ENCODE results near the gene ABCC12.

Gene ABCC12

DNA sequence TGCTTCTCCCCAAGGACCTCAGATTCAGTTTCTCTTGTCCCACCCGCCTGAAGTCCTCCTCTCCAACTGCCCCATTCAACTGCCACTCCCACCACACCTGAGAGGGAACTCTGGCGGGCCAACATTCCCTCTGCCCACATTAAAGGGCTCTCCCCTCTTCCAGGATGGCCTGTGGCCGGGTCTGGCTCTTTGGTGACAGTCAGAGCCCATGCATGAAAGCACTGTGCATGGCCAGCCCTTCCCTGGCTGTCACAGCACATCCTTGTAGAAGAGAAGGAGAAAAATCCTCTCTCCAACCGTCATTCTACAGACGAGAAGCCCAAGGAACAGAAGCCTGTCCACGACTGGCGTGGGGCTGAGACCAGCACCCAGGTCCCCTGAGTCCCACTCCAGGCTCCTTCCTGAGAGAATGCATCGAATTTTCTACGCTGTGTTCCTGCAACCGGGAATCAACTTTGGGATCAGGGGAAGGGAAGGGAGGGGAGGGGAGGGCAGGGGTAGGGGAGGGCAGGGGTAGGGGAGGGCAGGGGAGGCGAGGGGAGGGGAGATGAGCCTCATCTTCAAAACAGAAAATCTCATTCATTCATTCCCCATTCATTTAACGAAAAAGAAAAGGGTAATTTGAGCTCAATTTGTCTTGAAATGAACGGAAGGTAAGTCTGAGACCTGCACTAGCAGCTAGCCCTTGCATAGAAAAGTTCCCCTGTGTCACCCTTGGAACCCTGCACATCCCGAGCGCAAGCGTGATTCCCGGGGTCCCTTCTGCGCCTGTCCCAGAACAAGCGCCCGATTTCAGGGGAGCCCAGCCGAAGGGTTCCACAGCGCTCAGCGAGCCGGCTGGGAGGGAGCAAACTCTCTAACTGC is at the start of gene ABCC12:
TSS of gene ABCC12 (minus strand) at position 68 of the 864 bp plus-strand sequence. CDS start 9,569 bp downstream, outside the sequence.
- H3K36me3 ChIP-seq (ENCODE audit: insufficient read depth): no peaks in the 10 kb centered on the region
- H3K4me1 ChIP-seq (ENCODE audit: low read depth, poor library complexity, severe bottlenecking): no peaks in the 10 kb centered on the region
- H3K4me3 ChIP-seq (IDR thresholded peaks at IDR 0.05; ENCODE audit: insufficient read depth, low read depth, low read length): no peak within 1 kb of the TSS
- no peak within 1 kb of the TSS for H3K27ac ChIP-seq
- no peaks in the 10 kb centered on the region for H3K79me2 ChIP-seq (ENCODE audit: insufficient read depth, low read depth)
- no peak within 1 kb of the TSS for H3K9ac ChIP-seq
- no peaks in the 10 kb centered on the region for H4K20me1 ChIP-seq (ENCODE audit: insufficient read depth)
- no peak within 1 kb of the TSS for H3K4me2 ChIP-seq
- TF ChIP-seq, protein P1, sequence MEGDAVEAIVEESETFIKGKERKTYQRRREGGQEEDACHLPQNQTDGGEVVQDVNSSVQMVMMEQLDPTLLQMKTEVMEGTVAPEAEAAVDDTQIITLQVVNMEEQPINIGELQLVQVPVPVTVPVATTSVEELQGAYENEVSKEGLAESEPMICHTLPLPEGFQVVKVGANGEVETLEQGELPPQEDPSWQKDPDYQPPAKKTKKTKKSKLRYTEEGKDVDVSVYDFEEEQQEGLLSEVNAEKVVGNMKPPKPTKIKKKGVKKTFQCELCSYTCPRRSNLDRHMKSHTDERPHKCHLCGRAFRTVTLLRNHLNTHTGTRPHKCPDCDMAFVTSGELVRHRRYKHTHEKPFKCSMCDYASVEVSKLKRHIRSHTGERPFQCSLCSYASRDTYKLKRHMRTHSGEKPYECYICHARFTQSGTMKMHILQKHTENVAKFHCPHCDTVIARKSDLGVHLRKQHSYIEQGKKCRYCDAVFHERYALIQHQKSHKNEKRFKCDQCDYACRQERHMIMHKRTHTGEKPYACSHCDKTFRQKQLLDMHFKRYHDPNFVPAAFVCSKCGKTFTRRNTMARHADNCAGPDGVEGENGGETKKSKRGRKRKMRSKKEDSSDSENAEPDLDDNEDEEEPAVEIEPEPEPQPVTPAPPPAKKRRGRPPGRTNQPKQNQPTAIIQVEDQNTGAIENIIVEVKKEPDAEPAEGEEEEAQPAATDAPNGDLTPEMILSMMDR (conservative IDR thresholded peaks at IDR 0.05; ENCODE audit: low read depth, low read length): no peak
- no peaks in the 10 kb centered on the region for H3K27me3 ChIP-seq (ENCODE audit: insufficient read depth, low read depth)
- H2AFZ ChIP-seq (ENCODE audit: low read depth): no peak within 1 kb of the TSS

- H2AFZ ChIP-seq (ENCODE audit: low read depth): no peak overlapping the region
- H3K9ac ChIP-seq: no peak overlapping the region
- H4K20me1 ChIP-seq (ENCODE audit: insufficient read depth): no peaks in the 10 kb centered on the region
- no peak overlapping the region for H3K4me3 ChIP-seq (IDR thresholded peaks at IDR 0.05; ENCODE audit: insufficient read depth, low read depth, low read length)
- TF ChIP-seq, protein P1 (conservative IDR thresholded peaks at IDR 0.05; ENCODE audit: low read depth, low read length): no peak
- no peaks in the 10 kb centered on the region for H3K79me2 ChIP-seq (ENCODE audit: insufficient read depth, low read depth)
- H3K36me3 ChIP-seq (ENCODE audit: insufficient read depth): no peaks in the 10 kb centered on the region
- H3K27me3 ChIP-seq (ENCODE audit: insufficient read depth, low read depth): no peaks in the 10 kb centered on the region
- no peak overlapping the region for H3K27ac ChIP-seq
- H3K4me2 ChIP-seq: no peak overlapping the region
- H3K4me1 ChIP-seq (ENCODE audit: low read depth, poor library complexity, severe bottlenecking): no peaks in the 10 kb centered on the region
Measured at GRCh38 chr16:48204825-48205151, 49.0 kb upstream of the ABCC12 start.

- no peak overlapping the region for H3K4me2 ChIP-seq
- H2AFZ ChIP-seq (ENCODE audit: low read depth): no peak overlapping the region
- TF ChIP-seq, protein P1 (conservative IDR thresholded peaks at IDR 0.05; ENCODE audit: low read depth, low read length): no peak
- no peaks in the 10 kb centered on the region for H3K79me2 ChIP-seq (ENCODE audit: insufficient read depth, low read depth)
- no peak overlapping the region for H3K4me3 ChIP-seq (IDR thresholded peaks at IDR 0.05; ENCODE audit: insufficient read depth, low read depth, low read length)
- H3K36me3 ChIP-seq (ENCODE audit: insufficient read depth): no peaks in the 10 kb centered on the region
- H4K20me1 ChIP-seq (ENCODE audit: insufficient read depth): no peaks in the 10 kb centered on the region
- no peak overlapping the region for H3K9ac ChIP-seq
- no peak overlapping the region for H3K27ac ChIP-seq
- H3K4me1 ChIP-seq (ENCODE audit: low read depth, poor library complexity, severe bottlenecking): no peaks in the 10 kb centered on the region
- H3K27me3 ChIP-seq (ENCODE audit: insufficient read depth, low read depth): no peaks in the 10 kb centered on the region
Measured at GRCh38 chr16:48203974-48204824, 48.4 kb upstream of the ABCC12 start.

GRCh38 chr16:48201515-48202201 is 45.9 kb upstream of the ABCC12 start:
- TF ChIP-seq, protein P1 (conservative IDR thresholded peaks at IDR 0.05; ENCODE audit: low read depth, low read length): no peak
- H3K36me3 ChIP-seq (ENCODE audit: insufficient read depth): no peaks in the 10 kb centered on the region
- no peak overlapping the region for H3K4me2 ChIP-seq
- H3K79me2 ChIP-seq (ENCODE audit: insufficient read depth, low read depth): no peaks in the 10 kb centered on the region
- H3K27ac ChIP-seq: no peak overlapping the region
- no peak overlapping the region for H3K9ac ChIP-seq
- H4K20me1 ChIP-seq (ENCODE audit: insufficient read depth): no peaks in the 10 kb centered on the region
- H2AFZ ChIP-seq (ENCODE audit: low read depth): no peak overlapping the region
- no peak overlapping the region for H3K4me3 ChIP-seq (IDR thresholded peaks at IDR 0.05; ENCODE audit: insufficient read depth, low read depth, low read length)
- H3K27me3 ChIP-seq (ENCODE audit: insufficient read depth, low read depth): no peaks in the 10 kb centered on the region
- H3K4me1 ChIP-seq (ENCODE audit: low read depth, poor library complexity, severe bottlenecking): no peaks in the 10 kb centered on the region
